HG03108 (cell line): Measurements from ENCODE around the gene LAMP1.
"Not testable (repeated sequence)": the region's sequence is repeated elsewhere in the genome, so short reads cannot be mapped to it uniquely, and the experiment has no call there.

Experiments
- ATAC-seq: cut with Tn5 transposase; IDR thresholded peaks from one replicate; pipeline ENCODE4 v1.9.1; 2021; ENCODE audit warnings: moderate library complexity; ENCODE audit not compliant: unreplicated experiment

LAMP1 gene

DNA sequence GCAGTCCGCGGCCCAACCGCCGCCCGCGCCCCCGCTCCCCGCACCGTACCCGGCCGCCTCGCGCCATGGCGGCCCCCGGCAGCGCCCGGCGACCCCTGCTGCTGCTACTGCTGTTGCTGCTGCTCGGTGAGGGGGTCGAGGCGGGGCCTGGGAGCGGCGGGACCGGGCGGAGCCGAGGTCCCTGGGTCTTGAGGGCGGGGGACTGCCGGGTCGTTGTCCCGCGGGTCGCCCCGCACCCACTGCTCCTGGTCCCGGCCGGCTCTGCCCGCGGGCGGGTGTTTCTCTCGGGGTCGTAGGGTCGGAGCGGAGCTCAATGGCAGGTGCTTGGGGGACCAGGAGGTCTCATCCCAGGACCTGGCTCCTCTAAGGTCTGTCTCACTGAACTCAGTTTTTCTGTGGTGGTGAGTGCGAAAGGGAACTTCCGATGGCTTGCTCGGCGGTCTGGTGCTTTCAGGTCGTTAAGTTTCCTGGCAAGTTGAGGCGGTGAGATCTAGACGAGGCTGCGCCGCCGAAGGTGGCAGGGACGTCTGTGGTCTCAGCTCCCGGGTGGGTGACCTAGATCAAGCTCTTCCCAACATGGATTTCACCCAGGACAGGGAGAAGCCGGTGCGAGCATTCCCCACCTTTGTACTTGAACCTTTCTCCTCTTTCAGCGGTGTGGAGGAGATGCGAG lies 467 bp downstream of the LAMP1 start:
- peak; percentile 23 for ATAC-seq

DNA sequence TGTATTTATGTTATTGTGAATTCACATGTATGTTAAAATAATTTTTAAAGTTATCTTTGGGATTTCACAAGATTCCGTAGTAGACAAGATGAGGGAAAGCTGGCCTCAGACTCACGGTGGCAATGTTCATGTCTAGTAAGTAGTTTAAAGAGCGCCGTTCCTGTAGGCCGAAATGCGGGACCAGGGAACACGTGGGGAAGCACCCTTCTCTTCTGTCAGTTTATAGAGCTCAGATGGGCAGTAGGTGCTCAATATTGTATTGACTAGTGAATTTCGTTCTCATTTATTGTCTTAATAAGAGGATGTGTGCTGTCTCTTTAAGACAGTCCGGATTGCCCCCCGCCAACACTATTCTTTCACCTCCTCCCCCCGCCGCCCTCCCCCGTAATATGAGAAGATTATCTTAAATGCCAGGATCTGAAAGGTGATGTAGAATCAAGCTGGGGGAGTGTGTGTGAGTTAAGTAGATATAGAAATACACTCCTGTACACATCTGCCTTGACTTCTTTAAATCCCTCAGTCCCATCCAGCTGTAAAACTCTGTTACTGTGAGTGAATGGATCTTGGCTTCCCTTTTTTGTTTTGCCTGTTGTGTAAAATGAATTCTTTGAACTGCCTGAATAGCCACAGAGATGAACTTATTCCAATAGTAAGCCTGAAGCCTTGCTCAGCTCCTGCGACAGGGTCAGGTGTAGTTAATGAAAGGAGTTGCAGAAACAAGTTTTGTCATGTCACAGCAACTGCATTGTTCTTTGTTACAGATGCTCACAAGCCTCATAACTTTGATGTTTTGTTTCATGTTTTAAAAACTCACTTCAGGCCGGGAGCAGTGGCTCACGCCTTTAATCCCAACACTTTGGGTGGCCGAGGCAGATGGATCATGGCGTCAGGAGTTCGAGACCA lies 1.3 kb downstream of the LAMP1 start:
- no peak for ATAC-seq

DNA sequence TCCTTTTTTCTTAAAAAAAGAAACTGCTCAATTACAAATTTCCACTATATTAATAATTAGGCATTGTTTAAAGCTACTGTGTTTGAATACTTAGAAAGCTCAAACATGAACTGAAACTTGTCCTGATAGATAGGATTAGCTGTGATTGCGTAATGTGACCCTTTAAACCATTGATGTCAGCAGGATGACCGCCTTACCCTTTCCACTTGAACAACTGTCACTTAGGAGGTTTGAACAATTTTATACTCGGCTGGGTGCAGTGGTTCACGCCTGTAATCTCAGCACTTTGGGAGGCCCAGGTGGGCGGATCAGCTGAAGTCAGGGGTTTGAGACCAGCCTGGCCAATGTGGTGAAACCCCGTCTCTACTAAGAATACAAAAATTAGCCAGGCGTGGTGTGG lies 2.9 kb downstream of the LAMP1 start:
- no peak for ATAC-seq

DNA sequence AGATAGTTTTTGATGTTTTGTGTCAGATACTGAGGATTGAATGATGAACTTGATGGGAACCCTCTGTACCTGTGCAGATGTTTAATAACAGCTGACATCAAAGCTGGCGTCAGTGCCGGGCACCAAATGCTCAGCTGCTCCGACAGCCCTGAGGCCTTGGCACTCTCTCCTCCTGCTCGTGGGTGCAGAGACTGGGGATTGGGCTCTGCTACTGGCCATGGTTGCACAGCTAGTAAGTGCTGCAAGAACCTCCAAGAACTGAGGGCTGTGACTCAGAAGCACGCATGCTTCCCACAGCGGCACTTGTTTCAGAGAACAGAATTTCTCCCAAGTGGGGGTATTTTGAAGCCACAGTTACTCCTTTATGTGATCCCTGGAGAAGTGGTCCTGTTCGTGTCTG lies 5.9 kb downstream of the LAMP1 start:
- no peak for ATAC-seq

DNA sequence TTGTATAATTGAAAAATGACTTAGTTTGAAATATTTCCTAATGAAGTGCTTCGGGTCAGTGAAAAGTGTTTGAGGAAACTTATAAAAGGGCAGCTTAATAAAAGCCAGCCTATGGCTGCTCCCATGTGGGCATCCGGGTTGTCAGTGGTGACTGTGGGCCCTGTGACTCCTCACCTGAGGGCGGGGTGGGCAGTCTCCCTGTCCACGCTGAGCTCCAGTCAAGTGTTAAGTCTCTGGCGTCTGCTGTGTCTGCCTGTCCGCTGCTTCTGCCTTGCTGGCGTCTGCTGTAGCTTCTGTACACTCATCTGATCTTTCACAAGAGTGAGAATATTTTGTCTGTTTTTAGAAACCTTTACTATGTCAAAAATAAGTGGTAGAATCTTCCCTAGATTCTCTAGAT lies 7.1 kb downstream of the LAMP1 start:
- ATAC-seq = no peak

DNA sequence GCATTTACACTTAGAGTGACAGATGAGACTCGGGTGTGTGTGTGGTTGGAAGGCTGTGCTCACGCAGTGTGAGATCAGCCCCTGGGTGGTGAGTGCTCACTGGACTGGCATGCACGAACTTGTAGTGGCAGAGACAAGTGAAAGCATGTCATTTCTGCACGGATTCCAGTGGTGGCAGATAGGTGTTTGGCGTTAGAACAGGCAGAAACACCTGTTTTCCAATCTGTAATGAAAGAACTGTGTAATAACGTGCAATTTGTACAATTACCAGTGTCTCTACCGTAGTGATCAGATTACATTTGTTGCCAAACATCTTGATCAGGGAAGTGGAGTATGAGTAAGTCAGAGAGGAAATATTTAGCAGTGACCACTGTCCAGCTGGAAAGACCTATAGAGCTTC lies 8.2 kb downstream of the LAMP1 start:
- no peak for ATAC-seq

DNA sequence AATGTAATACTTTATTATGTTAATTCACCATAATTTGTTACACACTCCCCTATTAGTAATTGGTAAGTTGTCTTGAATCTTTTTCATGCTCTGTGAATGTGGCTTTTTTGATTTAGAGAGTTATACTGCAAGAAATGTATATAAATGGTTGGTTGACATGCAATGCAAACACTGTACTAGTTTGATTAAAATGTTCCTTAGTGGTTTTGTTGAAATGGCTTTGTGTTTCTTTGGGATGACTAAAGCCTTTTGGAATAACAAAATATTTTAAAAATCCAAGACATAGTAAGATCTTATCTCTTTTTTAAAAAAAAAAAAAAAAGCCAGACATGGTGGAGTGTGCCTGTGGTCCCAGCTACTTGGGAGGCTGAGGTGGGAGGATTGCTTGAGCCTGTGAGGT lies 10.5 kb downstream of the LAMP1 start:
- no peak for ATAC-seq

DNA sequence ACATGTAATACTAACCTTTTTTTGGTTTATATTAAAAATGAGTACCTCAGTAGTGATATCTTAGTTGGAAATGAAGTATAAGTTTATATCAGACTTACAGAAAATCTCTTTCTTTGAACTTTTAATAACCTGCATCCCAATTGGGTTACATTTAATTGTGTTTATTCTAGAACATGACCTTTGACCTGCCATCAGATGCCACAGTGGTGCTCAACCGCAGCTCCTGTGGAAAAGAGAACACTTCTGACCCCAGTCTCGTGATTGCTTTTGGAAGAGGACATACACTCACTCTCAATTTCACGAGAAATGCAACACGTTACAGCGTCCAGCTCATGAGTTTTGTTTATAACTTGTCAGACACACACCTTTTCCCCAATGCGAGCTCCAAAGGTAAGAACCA lies 12.4 kb downstream of the LAMP1 start:
- ATAC-seq = no peak

DNA sequence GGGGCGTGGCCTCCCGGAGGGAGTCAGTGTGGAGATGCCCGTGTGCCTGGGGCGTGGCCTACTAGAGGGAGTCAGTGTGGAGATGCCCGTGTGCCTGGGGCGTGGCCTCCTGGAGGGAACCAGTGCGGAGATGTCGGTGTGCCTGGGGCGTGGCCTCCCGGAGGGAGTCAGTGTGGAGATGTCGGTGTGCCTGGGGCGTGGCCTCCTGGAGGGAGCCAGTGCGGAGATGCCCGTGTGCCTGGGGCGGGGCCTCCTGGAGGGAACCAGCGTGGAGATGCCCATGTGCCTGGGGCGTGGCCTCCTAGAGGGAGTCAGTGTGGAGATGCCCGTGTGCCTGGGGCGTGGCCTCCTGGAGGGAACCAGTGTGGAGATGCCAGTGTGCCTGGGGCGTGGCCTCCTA lies 17.1 kb downstream of the LAMP1 start:
- not testable (repeated sequence) for ATAC-seq

DNA sequence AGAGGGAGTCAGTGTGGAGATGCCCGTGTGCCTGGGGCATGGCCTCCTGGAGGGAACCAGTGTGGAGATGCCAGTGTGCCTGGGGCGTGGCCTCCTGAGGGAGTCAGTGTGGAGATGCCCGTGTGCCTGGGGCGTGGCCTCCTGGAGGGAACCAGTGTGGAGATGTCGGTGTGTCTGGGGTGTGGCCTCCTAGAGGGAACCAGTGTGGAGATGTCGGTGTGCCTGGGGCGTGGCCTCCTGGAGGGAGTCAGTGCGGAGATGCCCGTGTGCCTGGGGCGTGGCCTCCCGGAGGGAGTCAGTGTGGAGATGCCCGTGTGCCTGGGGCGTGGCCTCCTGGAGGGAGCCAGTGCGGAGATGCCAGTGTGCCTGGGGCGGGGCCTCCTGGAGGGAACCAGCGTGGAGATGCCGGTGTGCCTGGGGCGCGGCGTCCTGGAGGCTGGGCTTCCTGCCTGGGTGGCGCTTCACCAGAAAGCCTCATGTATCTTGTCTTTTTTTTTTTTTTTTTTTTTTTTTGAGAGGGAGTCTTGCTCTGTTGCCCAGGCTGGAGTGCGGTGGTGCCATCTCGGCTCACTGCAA lies 17.9 kb downstream of the LAMP1 start:
- not testable (repeated sequence) for ATAC-seq

DNA sequence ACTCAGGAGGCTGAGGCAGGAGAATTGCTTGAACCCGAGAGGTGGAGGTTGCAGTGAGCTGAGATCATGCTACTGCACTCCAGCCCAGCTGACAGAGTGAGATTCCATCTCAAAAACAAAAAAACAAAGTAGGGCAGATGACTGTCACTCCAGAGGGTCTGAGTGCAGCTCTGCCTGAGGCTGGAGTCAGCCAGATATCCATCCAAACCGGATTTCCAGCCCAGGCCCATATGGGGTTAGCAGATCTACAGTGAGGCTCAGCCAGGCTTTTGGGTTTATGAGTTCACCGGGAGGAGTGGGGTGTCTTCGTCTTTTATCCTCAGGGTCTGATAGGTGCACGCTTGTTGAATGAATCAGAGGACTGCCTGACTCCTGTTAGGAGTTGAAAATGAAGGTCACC lies 19.0 kb downstream of the LAMP1 start:
- ATAC-seq = no peak

DNA sequence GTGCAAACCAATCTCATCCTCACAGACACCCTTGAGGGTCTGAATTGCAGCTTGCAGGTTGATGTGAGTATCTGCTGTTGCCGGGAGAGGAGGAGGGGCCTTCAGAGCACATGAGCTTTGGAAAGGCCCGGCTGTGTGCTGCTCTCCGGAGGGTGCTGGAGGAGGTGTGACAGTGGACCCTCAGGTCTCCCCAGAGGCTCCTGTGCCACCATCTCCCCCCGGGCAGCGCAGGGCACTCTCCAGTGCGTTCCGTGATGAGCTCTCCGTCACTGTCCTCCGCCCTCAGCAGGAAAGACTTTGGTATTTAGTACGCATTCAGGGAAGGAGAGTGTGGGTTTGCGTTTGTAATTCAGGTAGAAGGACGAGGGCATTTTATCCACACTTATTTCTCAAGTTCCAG lies 20.0 kb downstream of the LAMP1 start:
- ATAC-seq = no peak

DNA sequence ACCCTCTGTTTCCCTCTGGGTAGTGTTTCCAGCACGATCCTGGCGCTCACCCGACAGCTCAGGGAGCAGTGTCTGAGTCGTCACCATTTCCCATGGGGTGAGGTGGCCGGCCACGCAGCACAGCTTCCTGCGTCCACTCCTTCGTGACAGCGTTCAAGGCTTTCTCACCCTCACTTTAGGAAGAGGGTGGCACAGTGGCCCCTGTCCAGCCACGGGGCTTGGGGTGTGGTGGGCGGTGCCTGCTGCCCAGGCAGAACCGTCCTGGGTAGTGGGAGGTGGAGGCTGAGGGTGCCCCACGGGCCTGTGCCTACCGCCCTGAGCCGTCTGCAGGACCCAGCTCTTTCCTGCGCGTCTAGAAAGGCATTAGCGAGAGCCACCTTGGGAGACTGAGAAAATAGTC lies 21.9 kb downstream of the LAMP1 start:
- no peak for ATAC-seq

DNA sequence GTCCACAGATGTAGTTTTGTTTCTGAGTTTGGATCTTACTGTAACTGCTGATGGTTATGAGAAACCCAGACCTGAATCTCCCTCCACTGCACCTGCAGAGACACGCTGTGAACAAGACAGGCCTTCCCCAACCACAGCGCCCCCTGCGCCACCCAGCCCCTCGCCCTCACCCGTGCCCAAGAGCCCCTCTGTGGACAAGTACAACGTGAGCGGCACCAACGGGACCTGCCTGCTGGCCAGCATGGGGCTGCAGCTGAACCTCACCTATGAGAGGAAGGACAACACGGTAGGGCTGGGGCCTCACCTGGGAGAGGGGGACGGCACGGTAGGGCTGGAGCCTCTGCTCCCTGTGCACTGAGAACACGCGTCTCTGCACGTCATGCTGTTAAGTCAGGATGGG lies 22.3 kb downstream of the LAMP1 start:
- ATAC-seq = no peak

DNA sequence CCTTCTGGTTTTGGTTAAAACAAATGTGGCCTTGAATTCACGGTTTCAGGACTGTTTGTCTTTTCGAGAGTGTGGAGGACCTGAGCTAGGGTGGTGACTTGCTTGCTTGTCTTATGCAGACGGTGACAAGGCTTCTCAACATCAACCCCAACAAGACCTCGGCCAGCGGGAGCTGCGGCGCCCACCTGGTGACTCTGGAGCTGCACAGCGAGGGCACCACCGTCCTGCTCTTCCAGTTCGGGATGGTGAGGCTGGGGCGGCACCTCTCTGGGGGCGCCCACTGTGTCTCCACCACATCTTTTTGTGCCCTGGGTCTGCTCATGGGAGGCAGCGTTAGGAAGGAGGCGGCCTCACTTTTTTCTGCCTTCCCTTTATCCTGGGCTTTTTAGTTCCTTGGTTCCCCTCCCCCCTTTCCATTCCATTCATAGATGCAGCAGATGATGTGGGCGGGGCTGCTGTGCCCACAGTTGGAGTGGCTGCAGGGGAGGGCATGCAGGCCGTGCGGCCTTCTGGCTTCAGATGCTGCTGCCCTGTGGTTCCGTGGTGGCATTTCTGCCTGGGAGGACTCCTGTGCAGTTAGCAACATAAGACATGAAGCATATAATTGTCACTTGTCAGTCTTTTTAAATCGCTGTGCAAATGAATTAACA lies 23.3 kb downstream of the LAMP1 start:
- ATAC-seq = no peak

DNA sequence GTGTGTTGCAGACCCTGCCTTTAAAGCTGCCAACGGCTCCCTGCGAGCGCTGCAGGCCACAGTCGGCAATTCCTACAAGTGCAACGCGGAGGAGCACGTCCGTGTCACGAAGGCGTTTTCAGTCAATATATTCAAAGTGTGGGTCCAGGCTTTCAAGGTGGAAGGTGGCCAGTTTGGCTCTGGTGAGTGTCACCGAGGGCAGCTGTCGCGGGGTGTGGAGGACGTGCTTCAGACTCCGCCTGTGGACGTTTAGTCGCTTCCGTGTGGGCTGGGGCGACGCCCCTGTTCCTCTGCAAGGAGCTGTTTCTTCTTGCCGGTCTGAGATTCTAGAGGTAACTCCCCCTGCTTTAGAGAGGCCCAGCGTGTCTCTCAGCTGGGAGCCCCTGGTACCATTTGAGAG lies 24.5 kb downstream of the LAMP1 start:
- no peak for ATAC-seq

DNA sequence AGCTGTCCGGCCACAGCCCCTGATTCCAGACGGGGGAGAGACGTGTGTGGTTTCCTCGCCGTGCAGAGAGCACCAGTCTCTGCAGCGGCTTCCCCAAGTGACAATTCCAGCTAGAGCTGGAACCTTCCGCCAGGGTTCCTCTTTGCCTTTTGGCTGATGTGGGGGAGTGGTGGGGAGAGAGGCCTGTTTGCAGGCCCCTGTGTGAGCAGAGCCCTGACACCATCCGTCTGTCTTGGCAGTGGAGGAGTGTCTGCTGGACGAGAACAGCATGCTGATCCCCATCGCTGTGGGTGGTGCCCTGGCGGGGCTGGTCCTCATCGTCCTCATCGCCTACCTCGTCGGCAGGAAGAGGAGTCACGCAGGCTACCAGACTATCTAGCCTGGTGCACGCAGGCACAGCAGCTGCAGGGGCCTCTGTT lies 25.0 kb downstream of the LAMP1 start:
- no peak for ATAC-seq

DNA sequence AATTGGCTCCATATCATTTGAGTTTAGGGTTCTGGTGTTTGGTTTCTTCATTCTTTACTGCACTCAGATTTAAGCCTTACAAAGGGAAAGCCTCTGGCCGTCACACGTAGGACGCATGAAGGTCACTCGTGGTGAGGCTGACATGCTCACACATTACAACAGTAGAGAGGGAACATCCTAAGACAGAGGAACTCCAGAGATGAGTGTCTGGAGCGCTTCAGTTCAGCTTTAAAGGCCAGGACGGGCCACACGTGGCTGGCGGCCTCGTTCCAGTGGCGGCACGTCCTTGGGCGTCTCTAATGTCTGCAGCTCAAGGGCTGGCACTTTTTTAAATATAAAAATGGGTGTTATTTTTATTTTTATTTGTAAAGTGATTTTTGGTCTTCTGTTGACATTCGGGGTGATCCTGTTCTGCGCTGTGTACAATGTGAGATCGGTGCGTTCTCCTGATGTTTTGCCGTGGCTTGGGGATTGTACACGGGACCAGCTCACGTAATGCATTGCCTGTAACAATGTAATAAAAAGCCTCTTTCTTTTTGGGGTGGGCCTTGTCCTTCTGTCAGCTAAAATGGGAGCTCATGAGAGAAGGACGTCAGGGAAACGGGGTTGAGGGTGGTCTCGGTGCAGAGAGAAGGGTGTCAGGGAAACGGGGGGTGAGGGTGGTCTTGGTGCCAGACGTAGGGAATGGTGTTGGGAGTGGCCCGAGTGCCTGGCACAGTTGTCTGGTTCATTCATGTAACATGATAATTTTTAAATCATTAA lies 26.0 kb downstream of the LAMP1 start:
- ATAC-seq = no peak

DNA sequence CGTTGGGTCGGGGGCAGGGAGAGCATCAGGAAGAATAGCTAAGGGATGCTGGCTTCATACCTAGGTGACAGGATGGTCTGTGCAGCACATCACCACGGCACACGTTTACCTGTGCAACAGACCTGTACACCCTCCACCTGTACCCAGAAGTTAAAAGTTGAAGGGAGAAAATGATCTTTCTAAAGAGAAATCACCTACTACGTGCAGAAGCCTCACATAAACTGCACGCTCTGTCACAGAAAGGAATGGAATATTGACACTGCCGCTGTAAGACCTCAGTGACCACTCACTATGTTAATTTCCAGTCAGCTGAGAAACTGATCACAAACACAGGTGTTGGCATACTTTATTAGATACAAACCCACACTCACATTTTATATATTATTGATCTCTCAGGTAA lies 26.8 kb downstream of the LAMP1 start:
- no peak for ATAC-seq

DNA sequence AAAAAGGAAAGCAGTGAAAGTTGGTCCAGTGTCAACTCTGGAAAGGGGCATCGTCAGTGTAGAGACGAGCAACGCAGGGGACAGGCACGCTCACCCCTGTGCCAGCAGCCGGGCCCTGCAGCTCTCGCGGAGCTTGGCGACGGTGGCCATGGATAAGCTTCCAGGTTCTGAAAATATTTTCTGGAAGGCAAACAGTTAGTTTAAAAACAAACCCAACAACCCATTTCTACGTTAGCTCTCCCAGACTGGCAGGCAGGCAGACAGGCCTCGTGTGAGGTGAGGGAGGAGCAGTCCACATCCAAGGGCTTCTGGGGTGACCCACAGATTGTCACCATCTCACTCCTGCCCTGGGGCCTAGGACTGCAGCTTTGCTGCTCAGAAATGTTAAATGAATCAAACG lies 27.4 kb downstream of the LAMP1 start:
- no peak for ATAC-seq

DNA sequence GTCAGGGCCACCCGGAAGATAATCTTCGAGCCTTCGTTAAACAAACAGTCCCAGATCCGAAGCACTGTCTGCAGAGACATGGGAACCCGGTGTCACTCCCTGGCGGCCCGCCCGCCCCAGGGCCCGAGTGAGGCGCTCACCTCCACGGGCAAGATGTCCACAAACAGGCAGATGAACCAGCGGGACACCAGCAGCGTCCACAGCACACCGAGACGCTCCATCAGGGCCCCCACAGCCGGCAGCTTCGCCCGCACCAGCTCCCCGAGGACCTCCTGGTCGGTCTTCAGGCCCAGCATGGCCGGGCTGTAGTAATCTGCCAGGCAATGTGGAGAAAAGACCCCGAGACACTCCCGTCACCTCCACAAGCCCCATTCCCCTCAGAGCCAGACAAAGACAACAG lies 28.7 kb downstream of the LAMP1 start:
- no peak for ATAC-seq
